HAP-1 (cell line): ENCODE measurements around the gene ZNF496.
"Not testable (repeated sequence)": the region's sequence is repeated elsewhere in the genome, so short reads cannot be mapped to it uniquely, and the experiment has no call there.

Source experiments
- DNase-seq, 2 experiments: peaks; one replicate each; pipeline ENCODE4 v3.0.0-alpha.2; 2016 to 2020; ENCODE audit warnings: low spot score in 2 of 2
- H3K27me3 ChIP-seq: fragments of 250-450 bp; sonication (Bioruptor Pico); 2 replicates; pipeline ENCODE4 v1.5.1; 2020; ENCODE audit warnings: low read depth, mild to moderate bottlenecking, moderate library complexity
- H3K36me3 ChIP-seq: fragments of 250-450 bp; sonication (Bioruptor Pico); replicated peaks from 2 replicates; pipeline ENCODE4 v1.5.1; 2020; ENCODE audit warnings: mild to moderate bottlenecking
- H3K4me1 ChIP-seq: fragments of 250-450 bp; sonication (Bioruptor Pico); 2 replicates; pipeline ENCODE4 v1.5.1; 2020; ENCODE audit warnings: mild to moderate bottlenecking
- H3K4me3 ChIP-seq: fragments of 250-450 bp; sonication (Bioruptor Pico); 2 replicates; pipeline ENCODE4 v1.5.1; 2020; ENCODE audit warnings: mild to moderate bottlenecking, moderate library complexity
- H3K9me3 ChIP-seq: fragments of 250-450 bp; sonication (Bioruptor Pico); 2 replicates; pipeline ENCODE4 v1.5.1; 2020; ENCODE audit warnings: mild to moderate bottlenecking, moderate library complexity
- in situ Hi-C: fragments of 300-500 bp; cut with MboI; formaldehyde crosslinking; loops from 3 replicates; pipeline ENCODE4 v1.14.3; 2020; ENCODE audit warnings: low sequenced_read_pairs, inconsistent platforms, mixed read lengths

Gene ZNF496

GRCh38 chr1:247288341-247288740 lies 43.3 kb downstream of the ZNF496 start:
- no peaks in the 10 kb centered on the region for H3K36me3 ChIP-seq
- in situ Hi-C loops: no loop called here
- H3K4me1 ChIP-seq: no peaks in the 10 kb centered on the region
- no peaks in the 10 kb centered on the region for H3K9me3 ChIP-seq
- H3K27me3 ChIP-seq: no peaks in the 10 kb centered on the region
- no peak for DNase-seq
- no peak overlapping the region for H3K4me3 ChIP-seq

- H3K4me3 ChIP-seq: no peak overlapping the region
- H3K27me3 ChIP-seq: no peaks in the 10 kb centered on the region
Measured at GRCh38 chr1:247287460-247287859, 44.2 kb downstream of the ZNF496 start.

GRCh38 chr1:247286134-247286670 lies 45.5 kb downstream of the ZNF496 start:
- Histone ChIP-seq H3K36me3 (no peaks in the 10 kb centered on the region), H3K4me1 (no peaks in the 10 kb centered on the region), H3K9me3 (no peaks in the 10 kb centered on the region), H3K4me3 (no peak overlapping the region), H3K27me3 (no peaks in the 10 kb centered on the region)
- in situ Hi-C loops: no loop called here
- DNase-seq: no peak

More at GRCh38 chr1:247287460-247287859, 44.2 kb downstream of the ZNF496 start:
- Histone ChIP-seq H3K4me1 (no peaks in the 10 kb centered on the region), H3K9me3 (no peaks in the 10 kb centered on the region), H3K36me3 (no peaks in the 10 kb centered on the region)
- in situ Hi-C loops: no loop called here
- DNase-seq: no peak

- Histone ChIP-seq H3K27me3 (no peaks in the 10 kb centered on the region), H3K36me3 (no peaks in the 10 kb centered on the region), H3K9me3 (no peaks in the 10 kb centered on the region), H3K4me1 (no peaks in the 10 kb centered on the region), H3K4me3 (no peak overlapping the region)
- DNase-seq: no peak
- in situ Hi-C loops: no loop called here
Measured at GRCh38 chr1:247281001-247281574, 50.6 kb downstream of the ZNF496 start.

GRCh38 chr1:247277191-247277590 lies 54.5 kb downstream of the ZNF496 start:
- in situ Hi-C loops: no loop called here
- H3K27me3 ChIP-seq: no peaks in the 10 kb centered on the region
- no peaks in the 10 kb centered on the region for H3K4me1 ChIP-seq
- H3K9me3 ChIP-seq: no peaks in the 10 kb centered on the region
- no peaks in the 10 kb centered on the region for H3K36me3 ChIP-seq
- DNase-seq: no peak
- H3K4me3 ChIP-seq: no peak overlapping the region

- Histone ChIP-seq H3K27me3 (no peaks in the 10 kb centered on the region), H3K4me1 (no peaks in the 10 kb centered on the region), H3K36me3 (no peaks in the 10 kb centered on the region), H3K4me3 (no peak overlapping the region), H3K9me3 (0 out of 2 replicates have a peak, but pooled peaks cover 3% of the 10 kb centered on the region)
- in situ Hi-C loops: no loop called here
- DNase-seq: no peak
Measured at GRCh38 chr1:247274605-247275256, 56.9 kb downstream of the ZNF496 start.

- Histone ChIP-seq H3K4me1 (no peaks in the 10 kb centered on the region), H3K27me3 (no peaks in the 10 kb centered on the region), H3K36me3 (no peaks in the 10 kb centered on the region), H3K9me3 (0 out of 2 replicates have a peak, but pooled peaks cover 3% of the 10 kb centered on the region), H3K4me3 (no peak overlapping the region)
- in situ Hi-C loops: no loop called here
- no peak for DNase-seq
Measured at GRCh38 chr1:247273013-247273412, 58.7 kb downstream of the ZNF496 start.

- Histone ChIP-seq H3K4me3 (no peak overlapping the region), H3K27me3 (no peaks in the 10 kb centered on the region), H3K4me1 (no peaks in the 10 kb centered on the region), H3K9me3 (0 out of 2 replicates have a peak, but pooled peaks cover 3% of the 10 kb centered on the region), H3K36me3 (no peaks in the 10 kb centered on the region)
- DNase-seq: no peak
- in situ Hi-C loops: no loop called here
Measured at GRCh38 chr1:247270003-247270402, 61.7 kb downstream of the ZNF496 start.

- Histone ChIP-seq H3K4me1 (no peaks in the 10 kb centered on the region), H3K4me3 (no peak overlapping the region), H3K9me3 (0 out of 2 replicates have a peak, but pooled peaks cover 3% of the 10 kb centered on the region), H3K27me3 (no peaks in the 10 kb centered on the region), H3K36me3 (no peaks in the 10 kb centered on the region)
- no peak for DNase-seq
- in situ Hi-C loops: no loop called here
Measured at GRCh38 chr1:247269133-247269532, 62.5 kb downstream of the ZNF496 start.

DNA sequence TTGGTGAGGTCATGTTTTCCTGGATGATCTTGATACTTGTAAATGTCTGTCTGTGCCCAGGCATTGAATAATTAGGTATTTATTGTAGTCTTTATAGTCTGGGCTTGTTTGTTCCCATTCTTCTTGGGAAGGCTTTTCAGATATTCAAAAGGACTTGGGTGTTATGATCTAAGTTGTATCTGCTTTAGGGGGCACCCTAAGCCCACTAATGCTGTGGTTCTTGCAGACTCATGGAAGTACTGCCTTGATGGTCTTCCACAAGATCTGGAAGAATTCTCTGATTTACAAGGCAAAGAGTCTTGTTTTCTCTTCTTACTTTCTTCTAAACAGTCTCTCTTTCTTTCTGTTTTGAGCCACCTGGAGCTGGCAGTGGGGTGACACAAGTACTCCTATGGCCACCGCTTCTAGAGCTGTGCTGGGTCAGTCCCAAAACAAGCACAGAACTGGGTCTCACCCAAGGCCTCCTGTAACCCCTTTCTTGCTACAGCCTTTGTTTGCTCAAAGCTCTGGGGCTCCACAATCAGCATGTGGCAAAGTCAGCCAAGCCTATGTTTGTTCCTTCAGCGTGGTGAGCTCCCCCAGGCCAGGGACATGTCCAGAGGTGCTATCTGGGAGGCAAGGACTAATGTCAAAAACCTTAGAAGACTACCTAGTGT lies 63.1 kb downstream of the ZNF496 start:
- H3K4me1 ChIP-seq: no peaks in the 10 kb centered on the region
- H3K36me3 ChIP-seq: no peaks in the 10 kb centered on the region
- DNase-seq: no peak
- no peak overlapping the region for H3K4me3 ChIP-seq
- H3K9me3 ChIP-seq: 0 out of 2 replicates have a peak, but pooled peaks cover 3% of the 10 kb centered on the region
- in situ Hi-C loops: no loop called here
- H3K27me3 ChIP-seq: no peaks in the 10 kb centered on the region

DNA sequence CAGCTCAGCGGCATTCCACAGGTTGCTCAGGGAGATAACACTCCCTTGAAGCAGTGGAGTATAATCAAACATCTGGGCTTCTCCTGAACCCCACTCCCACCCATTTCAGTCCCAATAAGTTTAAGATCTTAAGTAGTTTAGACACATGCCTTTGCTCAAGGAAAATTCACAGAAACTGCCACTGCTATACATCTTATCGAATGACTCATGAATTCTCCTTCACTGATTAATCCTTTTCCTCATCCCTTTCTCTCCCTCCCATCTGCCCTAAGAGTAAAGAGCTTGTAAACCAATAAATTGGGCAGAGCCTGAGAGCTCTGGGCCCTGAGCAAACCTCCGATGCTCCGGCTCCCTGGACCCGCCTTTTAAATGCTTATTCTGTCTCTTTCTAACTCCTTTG lies 65.6 kb downstream of the ZNF496 start:
- Histone ChIP-seq H3K4me3 (no peak overlapping the region), H3K36me3 (no peaks in the 10 kb centered on the region), H3K27me3 (no peaks in the 10 kb centered on the region), H3K4me1 (no peaks in the 10 kb centered on the region), H3K9me3 (no peaks in the 10 kb centered on the region)
- no peak for DNase-seq
- in situ Hi-C loops: no loop called here

DNA sequence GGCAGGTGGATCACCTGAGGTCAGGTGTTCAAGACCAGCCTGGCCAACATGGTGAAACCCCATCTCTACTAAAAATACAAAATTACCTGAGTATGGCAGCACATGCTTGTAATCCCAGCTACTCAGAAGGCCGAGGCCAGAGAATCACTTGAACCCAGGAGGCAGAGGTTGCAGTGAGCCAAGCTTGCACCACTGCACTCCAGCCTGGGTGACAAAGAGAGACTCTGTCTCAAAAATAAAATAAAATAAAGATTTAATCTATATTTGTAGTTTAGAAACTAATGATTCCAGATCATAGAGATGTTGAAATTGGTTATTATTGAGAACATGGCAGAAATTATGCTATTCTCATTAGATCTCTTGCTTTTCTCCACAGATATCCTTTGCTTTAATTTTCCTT lies 75.9 kb downstream of the ZNF496 start, which contains the start of gene VN1R5:
TSS of gene VN1R5 (plus strand) at position 301 of the 400 bp plus-strand sequence.
- H3K4me1 ChIP-seq, H3K27me3 ChIP-seq: not testable (repeated sequence)

GRCh38 chr1:247247568-247247967 lies 84.1 kb downstream of the ZNF496 start:
- H3K4me3 ChIP-seq: no peak overlapping the region
- no peaks in the 10 kb centered on the region for H3K36me3 ChIP-seq
- H3K27me3 ChIP-seq: no peaks in the 10 kb centered on the region
- H3K4me1 ChIP-seq: no peaks in the 10 kb centered on the region
- no peak for DNase-seq
- no peaks in the 10 kb centered on the region for H3K9me3 ChIP-seq
- in situ Hi-C loops: no loop called here

More for the DNA sequence above, 75.9 kb downstream of the ZNF496 start, which contains the start of gene VN1R5:
- H3K4me3 ChIP-seq, H3K36me3 ChIP-seq, DNase-seq, in situ Hi-C loops, H3K9me3 ChIP-seq: not testable (repeated sequence)
